PFSK-1 (cell line): ENCODE results near the gene AKAP13.

ENCODE experiments used
- FOXP2 ChIP-seq: optimal IDR thresholded peaks from 2 replicates; pipeline ENCODE3; 2011; ENCODE audit warnings: borderline replicate concordance, control low read depth, inconsistent platforms; ENCODE audit not compliant: insufficient read depth; ENCODE audit errors: extremely low read length, extremely low read depth
- POLR2AphosphoS5 ChIP-seq: IDR thresholded peaks from 2 replicates; pipeline ENCODE4 v1.6.1; 2012; ENCODE audit warnings: low read depth, mild to moderate bottlenecking, control low read depth, low read length, moderate library complexity
- REST ChIP-seq, 2 experiments: IDR thresholded peaks; 2 replicates each; pipeline versions ENCODE4 v1.6.1 to v1.8.0; 2011 to 2012; ENCODE audit warnings: low read depth in 2 of 2, low read length in 2 of 2, control low read depth in 1 of 2, inconsistent platforms in 1 of 2, mild to moderate bottlenecking in 1 of 2, moderate library complexity in 1 of 2; ENCODE audit not compliant: insufficient read depth in 1 of 2
- SIN3A ChIP-seq: IDR thresholded peaks from 2 replicates; pipeline ENCODE4 v1.6.1; 2012; ENCODE audit warnings: mild to moderate bottlenecking, low read length, moderate library complexity, borderline replicate concordance; ENCODE audit not compliant: insufficient read depth
- TAF1 ChIP-seq: IDR thresholded peaks from 2 replicates; pipeline ENCODE4 v1.6.1; 2012; ENCODE audit warnings: low read length, control low read depth, borderline replicate concordance; ENCODE audit not compliant: insufficient read depth

The AKAP13 gene

GRCh38 chr15:85350395-85350794 is 30.0 kb upstream of the AKAP13 start:
- TF ChIP-seq SIN3A (no peak), FOXP2 (no peak), POLR2AphosphoS5 (no peak), TAF1 (no peak), REST (IDR thresholded peaks at IDR 0.05; ENCODE audit: insufficient read depth in 1 of 2, low read depth in 2 of 2, low read length in 2 of 2) (no peak)

- TF ChIP-seq FOXP2: no peak
- TF ChIP-seq TAF1: no peak
- TF ChIP-seq SIN3A: no peak
- no peak for TF ChIP-seq POLR2AphosphoS5
- TF ChIP-seq REST (IDR thresholded peaks at IDR 0.05; ENCODE audit: insufficient read depth in 1 of 2, low read depth in 2 of 2, low read length in 2 of 2): no peak
Observed at GRCh38 chr15:85351965-85352364, 28.4 kb upstream of the AKAP13 start.

GRCh38 chr15:85353516-85353915 is 26.9 kb upstream of the AKAP13 start:
- TF ChIP-seq TAF1 (no peak), REST (IDR thresholded peaks at IDR 0.05; ENCODE audit: insufficient read depth in 1 of 2, low read depth in 2 of 2, low read length in 2 of 2) (no peak), FOXP2 (no peak), SIN3A (no peak), POLR2AphosphoS5 (no peak)

- no peak for TF ChIP-seq TAF1
- no peak for TF ChIP-seq REST (IDR thresholded peaks at IDR 0.05; ENCODE audit: insufficient read depth in 1 of 2, low read depth in 2 of 2, low read length in 2 of 2)
- TF ChIP-seq FOXP2: no peak
- TF ChIP-seq SIN3A: no peak
- no peak for TF ChIP-seq POLR2AphosphoS5
Observed at GRCh38 chr15:85354461-85354860, 25.9 kb upstream of the AKAP13 start.

GRCh38 chr15:85354948-85355347 is 25.5 kb upstream of the AKAP13 start:
- TF ChIP-seq SIN3A (no peak), REST (IDR thresholded peaks at IDR 0.05; ENCODE audit: insufficient read depth in 1 of 2, low read depth in 2 of 2, low read length in 2 of 2) (no peak), TAF1 (no peak), FOXP2 (no peak), POLR2AphosphoS5 (no peak)
